HG03064 (cell line): ENCODE data around the gene CTNND2.

Experiments
- ATAC-seq: cut with Tn5 transposase; IDR thresholded peaks from one replicate; pipeline ENCODE4 v1.9.1; 2021; ENCODE audit warnings: low read depth; ENCODE audit not compliant: unreplicated experiment

CTNND2 gene

GRCh38 chr5:11608530-11608929 is 295.7 kb downstream of the CTNND2 start:
- no peak for ATAC-seq

GRCh38 chr5:11607944-11608483 is 296.2 kb downstream of the CTNND2 start:
- ATAC-seq = no peak

- no peak for ATAC-seq
Measured at GRCh38 chr5:11602298-11602697, 301.9 kb downstream of the CTNND2 start.

- ATAC-seq = no peak
Measured at GRCh38 chr5:11599499-11599898, 304.7 kb downstream of the CTNND2 start.

GRCh38 chr5:11596657-11597071 is 307.6 kb downstream of the CTNND2 start:
- no peak for ATAC-seq

GRCh38 chr5:11596185-11596584 is 308.1 kb downstream of the CTNND2 start:
- no peak for ATAC-seq

- ATAC-seq = no peak
Measured at GRCh38 chr5:11595045-11595444, 309.2 kb downstream of the CTNND2 start.

- no peak for ATAC-seq
Measured at GRCh38 chr5:11594021-11594420, 310.2 kb downstream of the CTNND2 start.

- ATAC-seq = no peak
Measured at GRCh38 chr5:11590475-11590874, 313.8 kb downstream of the CTNND2 start.

- ATAC-seq = no peak
Measured at GRCh38 chr5:11588803-11589202, 315.4 kb downstream of the CTNND2 start.

GRCh38 chr5:11584017-11584416 is 320.2 kb downstream of the CTNND2 start:
- no peak for ATAC-seq

- no peak for ATAC-seq
Measured at GRCh38 chr5:11579351-11579750, 324.9 kb downstream of the CTNND2 start.

- ATAC-seq = no peak
Measured at GRCh38 chr5:11574787-11575186, 329.5 kb downstream of the CTNND2 start.

GRCh38 chr5:11573140-11573992 is 330.9 kb downstream of the CTNND2 start:
- no peak for ATAC-seq

- no peak for ATAC-seq
Measured at GRCh38 chr5:11564706-11565105, 339.5 kb downstream of the CTNND2 start.

GRCh38 chr5:11563822-11564221 is 340.4 kb downstream of the CTNND2 start:
- no peak for ATAC-seq

GRCh38 chr5:11560915-11561697 is 343.1 kb downstream of the CTNND2 start:
- ATAC-seq = no peak

- ATAC-seq = no peak
Measured at GRCh38 chr5:11557063-11557462, 347.2 kb downstream of the CTNND2 start.

GRCh38 chr5:11555171-11555570 is 349.1 kb downstream of the CTNND2 start:
- no peak for ATAC-seq

GRCh38 chr5:11547730-11548129 is 356.5 kb downstream of the CTNND2 start:
- no peak for ATAC-seq

GRCh38 chr5:11547140-11547539 is 357.1 kb downstream of the CTNND2 start:
- no peak for ATAC-seq
